Left renal cortex interstitium (tissue), 4 donors: ENCODE measurements around the gene SLX1B. TPM values are rescaled to one million over a fixed set of nuclear protein-coding genes. Genes with fewer than 3 reads are reported as not detected.

ENCODE experiments used
- polyA plus RNA-seq, 4 donors: library from polyadenylated mRNA; unstranded; fragments of 120-200 nt; gene quantifications; one replicate each; pipeline ENCODE4 v1.2.1, GENCODE V29; 2013; ENCODE audit not compliant: insufficient read length in 4 of 4

The SLX1B gene
- polyA plus RNA-seq, 4 donors, result 8.9 to 14.3 (median 12.3) TPM

Other genes with a start within 250 kb of the SLX1B start
- 1 to 10 TPM in 2 of 4 donors, under 1 TPM in 2; 0.49 to 5.4 (median 2.3) TPM for gene NPIPB11, start 47.8 kb upstream of the SLX1B start, polyA plus RNA-seq
- gene BOLA2, start 182 bp upstream of the SLX1B start, polyA plus RNA-seq, result 1 to 10 TPM; 6.0 to 8.6 (median 7.4) TPM
- gene SULT1A4, start 5.4 kb downstream of the SLX1B start, polyA plus RNA-seq, result 10 to 100 TPM; 18.3 to 21.7 (median 19.8) TPM
- gene NPIPB12, start 51.9 kb downstream of the SLX1B start, polyA plus RNA-seq, result 100 to 1,000 TPM in 1 of 4 donors, 10 to 100 TPM in 3; 12.9 to 104 (median 47.1) TPM
- 1 to 10 TPM; 2.1 to 2.5 (median 2.3) TPM for gene SPN, start 208.7 kb downstream of the SLX1B start, polyA plus RNA-seq
- 100 to 1,000 TPM; 126 to 187 (median 178) TPM for gene QPRT, start 224.6 kb downstream of the SLX1B start, polyA plus RNA-seq